Fibroblast of skin of right quadriceps (primary cell): ENCODE measurements around the gene KCTD16.
A peak's percentile ranks its signal among the peaks of the same experiment; 100 is the strongest.

Source experiments
- DNase-seq: peaks from one replicate; pipeline ENCODE4 v3.0.0-alpha.2; 2013

KCTD16 gene

GRCh38 chr5:144468571-144468970 lies 297.9 kb downstream of the KCTD16 start:
- no peak for DNase-seq

GRCh38 chr5:144469106-144469505 lies 298.4 kb downstream of the KCTD16 start:
- DNase-seq = peak; percentile 25

GRCh38 chr5:144472221-144472620 lies 301.5 kb downstream of the KCTD16 start:
- DNase-seq = no peak

GRCh38 chr5:144473650-144474049 lies 303.0 kb downstream of the KCTD16 start:
- no peak for DNase-seq

DNA sequence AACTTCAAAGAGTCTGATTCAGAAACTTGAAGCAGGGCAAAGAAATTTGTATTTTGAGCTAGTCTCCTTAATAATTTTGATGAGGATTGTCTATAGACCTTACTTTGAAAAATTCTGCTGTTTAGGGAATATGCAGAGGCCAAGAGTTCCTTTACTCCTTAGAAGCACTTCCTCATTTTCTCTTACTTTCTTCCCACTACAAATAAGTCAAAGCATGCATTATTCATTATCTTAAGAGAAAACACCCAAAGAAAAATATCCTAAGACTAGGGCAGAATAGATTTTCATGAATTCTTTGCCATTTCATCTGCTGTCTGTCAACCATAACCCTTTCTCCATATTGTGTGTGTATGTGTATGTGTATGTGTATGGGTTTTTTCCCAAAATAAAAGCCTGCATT lies 307.9 kb downstream of the KCTD16 start:
- no peak for DNase-seq

DNA sequence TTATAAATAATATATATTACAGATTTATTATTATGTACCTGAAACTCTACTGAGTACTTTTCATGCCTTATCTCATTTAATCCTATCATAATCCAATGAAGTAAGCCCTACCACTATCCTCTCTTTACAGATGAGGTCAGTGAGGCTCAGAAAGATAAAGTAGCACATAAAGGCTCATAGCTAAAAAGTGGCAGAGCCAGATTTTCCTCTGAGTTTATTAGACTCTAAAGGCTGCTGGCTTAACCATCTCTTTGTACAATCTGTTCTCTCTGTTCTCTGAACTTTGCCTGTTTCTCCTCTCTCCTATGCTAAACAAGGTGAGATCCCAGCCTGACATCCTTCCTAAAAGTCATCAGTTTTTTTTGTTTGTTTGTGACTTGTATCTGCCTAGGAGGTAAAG lies 311.2 kb downstream of the KCTD16 start:
- no peak for DNase-seq

DNA sequence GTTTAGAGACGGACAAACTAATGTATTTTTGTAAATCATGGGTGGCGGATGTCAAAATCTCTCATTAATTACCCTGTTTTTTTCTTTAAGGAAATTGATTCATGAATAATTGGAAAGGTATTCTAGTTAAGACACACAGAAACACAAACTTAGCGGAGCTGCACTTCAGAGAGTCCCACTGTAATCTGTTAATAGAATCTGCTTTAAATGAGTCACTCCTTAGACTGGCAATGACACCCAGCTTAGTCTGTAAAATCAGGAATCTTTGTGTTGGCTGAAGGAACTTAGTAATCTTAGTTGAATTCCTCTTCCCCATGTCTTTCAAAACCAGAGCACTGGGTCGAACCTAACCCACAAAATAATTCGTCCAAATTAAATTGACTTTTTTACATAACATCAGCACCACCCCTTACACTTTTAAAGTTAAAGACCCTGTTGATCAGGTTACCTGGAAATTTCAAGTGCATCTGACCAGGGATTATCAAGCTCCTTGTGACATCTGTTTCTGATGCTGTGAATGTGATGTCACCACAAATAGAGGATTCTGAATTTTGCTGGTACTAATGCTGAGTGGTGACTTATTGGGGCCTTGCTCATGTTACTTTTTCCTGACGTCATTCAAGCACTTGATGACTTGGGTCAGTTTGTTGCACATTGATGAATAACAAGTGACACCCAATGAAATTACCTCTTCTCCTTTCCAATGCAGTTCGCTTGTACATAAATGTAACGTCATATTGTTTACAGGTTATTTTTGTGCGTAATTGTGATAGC lies 313.6 kb downstream of the KCTD16 start:
- DNase-seq = peak; percentile 82

- no peak for DNase-seq
Measured at GRCh38 chr5:144485540-144485939, 314.9 kb downstream of the KCTD16 start.

- no peak for DNase-seq
Measured at GRCh38 chr5:144487207-144487606, 316.5 kb downstream of the KCTD16 start.

GRCh38 chr5:144487761-144488160 lies 317.1 kb downstream of the KCTD16 start:
- DNase-seq = no peak

DNA sequence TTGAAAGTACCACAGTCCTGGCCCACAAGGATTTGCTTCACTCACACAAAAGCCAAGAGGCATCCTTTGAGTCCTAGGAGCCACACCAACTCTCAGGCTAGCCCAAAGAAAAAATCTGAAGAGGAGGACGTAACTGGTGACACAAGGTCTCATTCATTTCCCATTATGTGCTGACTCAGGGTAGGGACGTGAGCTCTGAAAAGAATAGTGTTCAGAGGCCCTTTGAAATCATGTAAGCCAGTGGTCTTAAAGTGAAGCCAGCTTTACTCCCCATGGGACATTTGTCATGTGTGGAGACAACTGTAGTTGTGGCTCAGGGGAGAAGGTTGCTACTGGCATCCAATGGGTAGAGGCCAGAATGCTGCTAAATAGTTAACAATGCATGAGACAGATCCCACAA lies 332.4 kb downstream of the KCTD16 start:
- DNase-seq = no peak

- DNase-seq = no peak
Measured at GRCh38 chr5:144504929-144505577, 334.4 kb downstream of the KCTD16 start.

GRCh38 chr5:144510845-144511579 lies 340.3 kb downstream of the KCTD16 start:
- no peak for DNase-seq

DNA sequence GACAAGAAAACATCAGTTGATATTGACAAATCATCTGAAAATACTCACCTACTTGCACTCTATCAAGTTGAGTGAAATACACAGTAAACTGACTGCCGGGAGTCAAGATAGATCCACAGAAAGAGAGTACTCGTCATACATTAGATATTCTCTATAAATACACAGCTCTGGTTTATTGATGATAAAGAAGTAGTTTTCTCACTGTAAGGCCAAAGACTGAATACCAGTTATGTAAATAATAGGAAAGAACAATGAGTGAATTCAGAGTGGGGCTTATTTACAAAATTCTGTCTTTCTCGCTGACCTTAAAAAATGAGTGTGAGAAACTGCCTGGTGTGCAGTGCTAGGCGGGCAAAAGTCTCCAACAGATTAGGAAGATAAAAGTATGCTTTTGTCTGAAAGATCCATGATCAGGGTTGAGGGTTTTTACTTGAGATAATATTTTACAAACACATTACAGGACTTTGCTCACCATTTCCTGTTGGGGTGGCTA lies 341.0 kb downstream of the KCTD16 start:
- no peak for DNase-seq

DNA sequence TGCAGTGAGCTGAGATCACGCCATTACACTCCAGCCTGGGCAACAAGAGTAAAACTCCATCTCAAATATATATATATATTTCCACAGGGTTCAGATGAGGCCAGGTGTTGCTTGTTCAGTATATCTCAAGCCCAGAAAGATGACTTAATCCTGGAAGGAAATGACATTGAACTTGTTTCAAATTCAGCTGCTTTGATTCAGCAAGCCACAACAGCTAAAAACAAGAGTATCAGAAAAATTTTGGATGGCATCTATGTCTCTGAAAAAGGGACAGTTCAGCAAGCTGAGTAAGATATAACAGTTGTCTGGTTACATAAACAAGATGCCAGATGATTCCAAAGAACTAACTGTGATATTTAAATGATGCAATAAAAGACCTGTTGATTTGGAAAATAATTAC lies 352.0 kb downstream of the KCTD16 start:
- no peak for DNase-seq

DNA sequence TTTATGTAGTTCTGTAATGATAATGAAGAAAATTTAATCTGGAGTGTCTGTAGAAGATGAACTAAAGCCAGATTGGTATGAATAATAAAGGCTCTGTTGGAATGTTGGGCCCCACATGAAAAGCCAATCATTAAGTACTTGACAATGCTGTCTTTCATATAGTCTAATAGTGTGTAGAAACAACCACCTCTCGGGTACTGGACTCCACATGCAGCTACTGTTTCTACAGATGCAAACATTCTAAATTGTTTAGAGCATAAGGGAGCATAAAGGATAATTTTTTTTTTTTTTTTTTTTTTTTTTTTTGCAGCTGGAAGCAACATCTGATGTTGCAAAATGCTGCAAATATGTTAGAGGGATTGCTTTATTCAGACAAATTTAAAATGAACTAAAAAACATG lies 354.3 kb downstream of the KCTD16 start:
- no peak for DNase-seq

DNA sequence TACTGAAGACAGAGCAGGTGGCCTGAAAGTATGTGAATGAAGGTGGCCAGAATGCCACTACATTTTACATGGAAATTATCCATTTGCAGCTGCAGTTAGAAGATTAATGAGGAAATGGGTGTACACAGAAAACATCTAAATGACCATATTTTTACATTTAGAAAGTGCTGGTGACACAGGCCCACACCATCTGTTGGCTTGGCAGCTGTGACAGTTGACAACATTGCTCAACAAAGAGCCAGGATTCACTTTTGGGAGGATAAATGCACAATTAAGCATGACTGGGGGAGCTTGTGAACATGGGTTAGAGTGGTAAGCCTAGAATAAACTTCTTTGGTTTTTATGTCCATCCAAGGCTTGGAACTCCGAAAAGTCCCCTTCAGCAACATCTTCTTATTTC lies 360.5 kb downstream of the KCTD16 start:
- no peak for DNase-seq
